Endothelial cell (in vitro differentiated cells): ENCODE results near the gene CEP170B. TPM values are rescaled to one million over a fixed set of nuclear protein-coding genes. Genes with fewer than 3 reads are reported as not detected.

Experiments
- DNase-seq: peaks from one replicate; pipeline ENCODE4 v3.0.0; 2021; ENCODE audit warnings: low spot score
- H3K27ac Mint-ChIP-seq: one replicate; pipeline ENCODE4 v1.8.0; 2021; ENCODE audit warnings: mixed read lengths, inconsistent platforms; ENCODE audit not compliant: unreplicated experiment
- H3K27me3 Mint-ChIP-seq: one replicate; pipeline ENCODE4 v1.8.0; 2021; ENCODE audit warnings: mild to moderate bottlenecking, moderate library complexity, mixed read lengths, inconsistent platforms; ENCODE audit not compliant: unreplicated experiment
- H3K36me3 Mint-ChIP-seq: one replicate; pipeline ENCODE4 v1.8.0; 2021; ENCODE audit warnings: mild to moderate bottlenecking, low read depth, mixed read lengths, inconsistent platforms; ENCODE audit not compliant: unreplicated experiment
- H3K4me1 Mint-ChIP-seq: one replicate; pipeline ENCODE4 v1.8.0; 2021; ENCODE audit warnings: mild to moderate bottlenecking, mixed read lengths, inconsistent platforms; ENCODE audit not compliant: unreplicated experiment
- H3K4me3 Mint-ChIP-seq: one replicate; pipeline ENCODE4 v1.8.0; 2021; ENCODE audit warnings: mild to moderate bottlenecking, mixed read lengths, inconsistent platforms; ENCODE audit not compliant: unreplicated experiment
- H3K9me3 Mint-ChIP-seq: one replicate; pipeline ENCODE4 v1.8.0; 2021; ENCODE audit warnings: mixed read lengths, inconsistent platforms; ENCODE audit not compliant: unreplicated experiment
- total RNA-seq: library from RNA; stranded (reverse); fragmentation: NEBNext Ultra II Directional; extraction: Animal tissue kit (Norgen Biotek cat#: 25700); gene quantifications from one replicate; pipeline ENCODE4 v1.2.1, GENCODE V29; 2021; ENCODE audit not compliant: unreplicated experiment
- TF ChIP-seq, protein P1 (sequence below): fragments of 200-600 bp; sonication (generic); IDR thresholded peaks from one replicate; pipeline ENCODE4 v1.5.0; 2021; ENCODE audit warnings: antibody characterized with exemption; ENCODE audit not compliant: unreplicated experiment

Gene CEP170B
- total RNA-seq, 1 donor from 2014 or later, result 11.3 TPM

DNA sequence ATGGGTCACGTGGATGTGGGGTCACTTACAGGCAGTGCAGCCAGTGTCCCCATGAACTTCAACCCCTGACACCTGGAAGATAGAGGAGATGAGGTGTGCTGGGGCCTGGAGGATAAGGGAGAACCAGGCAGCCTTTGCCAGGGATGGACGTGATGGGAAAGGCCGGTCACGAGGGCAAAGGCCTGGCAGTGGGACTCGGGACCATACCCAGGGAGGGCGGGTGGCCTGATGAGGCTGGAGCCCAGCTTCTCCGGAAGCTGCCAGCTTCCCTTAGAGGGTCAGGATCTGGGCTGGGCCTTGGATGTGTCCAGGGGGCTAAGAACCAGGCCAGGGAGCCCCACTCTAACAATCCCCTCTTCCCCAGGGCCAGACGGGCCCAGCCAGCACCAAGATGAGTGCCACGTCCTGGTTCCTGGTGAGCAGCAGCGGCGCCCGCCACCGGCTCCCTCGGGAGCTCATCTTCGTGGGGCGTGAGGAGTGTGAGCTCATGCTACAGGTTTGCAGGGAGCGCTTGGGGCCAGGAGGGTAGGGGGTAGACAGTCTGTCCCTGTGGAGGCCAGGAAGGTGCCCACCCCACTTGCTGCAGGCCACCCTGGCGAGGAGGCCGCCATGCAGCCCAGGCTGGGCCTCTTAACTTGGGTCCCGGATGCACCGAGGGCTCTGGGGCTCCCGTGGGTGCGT lies 3.1 kb downstream of the CEP170B start:
- TF ChIP-seq, protein P1, sequence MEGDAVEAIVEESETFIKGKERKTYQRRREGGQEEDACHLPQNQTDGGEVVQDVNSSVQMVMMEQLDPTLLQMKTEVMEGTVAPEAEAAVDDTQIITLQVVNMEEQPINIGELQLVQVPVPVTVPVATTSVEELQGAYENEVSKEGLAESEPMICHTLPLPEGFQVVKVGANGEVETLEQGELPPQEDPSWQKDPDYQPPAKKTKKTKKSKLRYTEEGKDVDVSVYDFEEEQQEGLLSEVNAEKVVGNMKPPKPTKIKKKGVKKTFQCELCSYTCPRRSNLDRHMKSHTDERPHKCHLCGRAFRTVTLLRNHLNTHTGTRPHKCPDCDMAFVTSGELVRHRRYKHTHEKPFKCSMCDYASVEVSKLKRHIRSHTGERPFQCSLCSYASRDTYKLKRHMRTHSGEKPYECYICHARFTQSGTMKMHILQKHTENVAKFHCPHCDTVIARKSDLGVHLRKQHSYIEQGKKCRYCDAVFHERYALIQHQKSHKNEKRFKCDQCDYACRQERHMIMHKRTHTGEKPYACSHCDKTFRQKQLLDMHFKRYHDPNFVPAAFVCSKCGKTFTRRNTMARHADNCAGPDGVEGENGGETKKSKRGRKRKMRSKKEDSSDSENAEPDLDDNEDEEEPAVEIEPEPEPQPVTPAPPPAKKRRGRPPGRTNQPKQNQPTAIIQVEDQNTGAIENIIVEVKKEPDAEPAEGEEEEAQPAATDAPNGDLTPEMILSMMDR, result no peak
- H3K4me3 Mint-ChIP-seq, result no peak overlapping the region
- H3K4me1 Mint-ChIP-seq, result peaks cover 7% of the 10 kb centered on the region
- DNase-seq, result no peak
- H3K27ac Mint-ChIP-seq, result no peak overlapping the region
- no peaks in the 10 kb centered on the region for H3K9me3 Mint-ChIP-seq
- H3K36me3 Mint-ChIP-seq, result peaks cover 6% of the 10 kb centered on the region
- peaks cover 22% of the 10 kb centered on the region for H3K27me3 Mint-ChIP-seq

DNA sequence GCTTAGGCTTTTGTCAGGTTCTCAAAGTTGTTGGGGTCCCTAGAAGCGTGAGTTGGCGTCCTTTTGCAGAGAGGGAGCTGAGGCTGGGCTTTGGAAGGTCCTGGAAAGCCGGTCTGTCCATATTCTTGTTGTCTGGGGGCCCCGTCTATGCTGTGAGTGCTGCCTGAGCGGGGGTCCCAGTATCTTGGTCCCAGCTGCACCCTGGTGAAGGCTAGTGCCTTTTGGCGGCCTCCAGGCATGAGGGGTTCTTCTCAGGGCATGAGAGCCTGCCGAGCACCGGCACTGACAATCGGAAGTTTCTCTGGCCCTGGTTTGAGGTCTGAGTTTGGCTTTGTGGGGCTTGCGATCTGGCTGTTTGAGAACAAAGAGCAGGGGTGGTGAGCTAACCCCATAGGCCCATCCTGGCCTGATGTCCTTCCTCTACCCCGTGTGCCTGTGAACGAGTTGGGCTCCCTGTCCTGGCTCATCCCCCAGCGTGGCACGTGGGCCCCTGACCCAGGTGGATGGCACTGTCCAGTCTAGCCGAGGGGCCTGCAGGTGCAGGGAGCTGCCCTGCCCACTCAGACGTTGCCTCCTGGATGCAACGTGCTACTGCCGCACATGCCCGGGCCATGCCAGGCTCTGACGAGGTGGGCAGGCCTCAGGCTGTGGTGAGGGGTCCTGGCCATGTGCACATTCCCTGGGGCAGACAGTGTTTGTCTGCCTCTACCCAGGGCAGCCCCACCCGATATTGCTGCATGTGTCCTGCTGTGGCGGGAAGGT lies 3.9 kb downstream of the CEP170B start:
- Mint-ChIP-seq H3K4me3 (no peak overlapping the region), H3K4me1 (peaks cover 7% of the 10 kb centered on the region), H3K36me3 (peaks cover 6% of the 10 kb centered on the region), H3K27me3 (peaks cover 20% of the 10 kb centered on the region), H3K27ac (no peak overlapping the region), H3K9me3 (no peaks in the 10 kb centered on the region)
- TF ChIP-seq, protein P1, result no peak
- no peak for DNase-seq

DNA sequence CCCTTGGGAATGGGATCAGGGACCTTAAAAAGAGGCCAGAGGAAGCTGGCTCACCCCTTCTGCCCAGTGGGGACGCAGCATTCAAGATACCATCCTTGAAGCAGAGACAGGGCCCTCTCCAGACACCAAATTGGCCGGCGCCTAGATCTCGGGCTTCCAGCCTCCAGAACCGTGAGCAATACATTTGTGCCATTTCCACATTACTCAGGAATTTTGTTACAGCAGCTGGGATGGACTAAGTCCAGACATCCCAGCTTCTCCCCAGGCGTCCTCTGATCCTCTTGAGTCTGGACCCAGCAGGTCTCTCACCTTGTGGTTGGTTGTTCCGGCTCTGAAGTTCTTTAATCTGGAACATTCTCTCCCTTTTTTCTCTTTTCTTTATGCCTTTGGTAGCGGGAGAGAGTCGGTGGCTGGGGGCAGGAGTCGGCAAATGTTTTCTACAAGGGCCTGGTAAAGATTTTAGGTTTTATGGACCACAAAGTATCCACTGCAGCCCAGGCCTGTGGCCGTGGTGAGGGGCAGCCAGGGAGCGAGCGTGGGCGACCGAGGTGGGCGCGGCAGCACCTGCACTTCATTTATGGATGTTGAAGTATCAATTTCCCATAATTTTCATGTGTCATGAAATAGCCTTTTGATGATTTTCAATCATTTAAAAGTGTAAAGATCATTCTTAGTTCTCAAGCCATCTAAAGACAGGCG lies 4.8 kb downstream of the CEP170B start:
- TF ChIP-seq, protein P1, result no peak
- no peaks in the 10 kb centered on the region for H3K9me3 Mint-ChIP-seq
- peaks cover 6% of the 10 kb centered on the region for H3K36me3 Mint-ChIP-seq
- no peak overlapping the region for H3K27ac Mint-ChIP-seq
- peaks cover 7% of the 10 kb centered on the region for H3K4me1 Mint-ChIP-seq
- no peak overlapping the region for H3K4me3 Mint-ChIP-seq
- DNase-seq, result no peak
- H3K27me3 Mint-ChIP-seq, result peaks cover 19% of the 10 kb centered on the region

DNA sequence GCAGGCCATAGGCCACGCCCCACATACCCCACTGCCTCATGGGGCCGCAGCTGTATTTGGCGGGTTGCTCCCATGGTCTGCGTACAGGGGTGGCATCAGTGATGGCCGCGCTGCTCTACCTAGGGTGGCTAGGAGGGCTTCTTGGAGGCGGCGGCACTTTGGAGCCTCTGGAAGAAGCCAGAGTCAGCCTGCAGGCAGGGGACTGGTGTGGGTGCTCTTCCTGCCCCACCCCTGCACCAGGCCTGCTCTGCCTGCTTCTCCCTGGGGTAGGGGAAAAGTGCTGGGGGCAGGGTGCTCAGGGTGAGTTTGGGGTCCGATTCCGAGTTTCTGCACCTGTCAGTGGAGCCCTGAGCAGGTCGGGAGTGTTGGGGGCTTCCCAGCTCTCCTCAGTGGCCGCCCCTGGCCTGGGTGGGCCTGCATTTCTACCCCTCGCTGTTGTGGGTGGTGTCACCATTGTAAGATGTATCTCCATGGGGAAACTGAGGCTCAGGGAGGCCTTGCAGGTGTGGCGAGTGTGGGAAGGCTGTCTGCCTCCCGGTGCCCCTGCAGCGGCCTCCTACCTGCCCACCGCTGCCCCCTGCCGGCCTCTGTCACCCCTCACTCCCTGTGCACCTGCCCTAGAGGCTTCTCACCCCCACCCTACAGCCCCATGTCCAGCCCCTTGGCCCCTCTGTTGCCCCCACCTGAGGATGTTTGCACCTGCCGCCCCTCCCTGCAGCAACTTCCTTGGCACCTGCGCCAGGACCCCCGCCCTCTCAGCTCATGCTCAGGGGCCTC lies 5.5 kb downstream of the CEP170B start:
- Mint-ChIP-seq H3K27ac (no peak overlapping the region), H3K4me1 (peaks cover 7% of the 10 kb centered on the region), H3K9me3 (no peaks in the 10 kb centered on the region), H3K27me3 (peaks cover 19% of the 10 kb centered on the region), H3K36me3 (peaks cover 6% of the 10 kb centered on the region), H3K4me3 (no peak overlapping the region)
- DNase-seq, result peak; percentile 66
- TF ChIP-seq, protein P1, result no peak
